Activated CD8-positive, alpha-beta memory T cell treated with anti-CD3 and anti-CD28 coated beads for 36 hours (primary cell): ENCODE data around the gene ADD1. TPM values are rescaled to one million over a fixed set of nuclear protein-coding genes. Genes with fewer than 3 reads are reported as not detected.

Experiments used
- CTCF ChIA-PET: fragments of 350-600 bp; sonication (Branson Sonifier 250); formaldehyde crosslinking; loops from one replicate; lab custom pipeline; 2021; ENCODE audit warnings: antibody characterized with exemption; lab: Charles Lee
- POLR2A ChIA-PET: fragments of 350-600 bp; sonication (Branson Sonifier 250); formaldehyde crosslinking; loops from one replicate; lab custom pipeline; 2021; ENCODE audit warnings: antibody characterized with exemption; lab: Charles Lee
- total RNA-seq, 2 experiments: library from RNA; stranded (reverse); gene quantifications; one replicate each; pipeline ENCODE4 v1.2.3, GENCODE V29; 2021

ADD1 gene, protein sequence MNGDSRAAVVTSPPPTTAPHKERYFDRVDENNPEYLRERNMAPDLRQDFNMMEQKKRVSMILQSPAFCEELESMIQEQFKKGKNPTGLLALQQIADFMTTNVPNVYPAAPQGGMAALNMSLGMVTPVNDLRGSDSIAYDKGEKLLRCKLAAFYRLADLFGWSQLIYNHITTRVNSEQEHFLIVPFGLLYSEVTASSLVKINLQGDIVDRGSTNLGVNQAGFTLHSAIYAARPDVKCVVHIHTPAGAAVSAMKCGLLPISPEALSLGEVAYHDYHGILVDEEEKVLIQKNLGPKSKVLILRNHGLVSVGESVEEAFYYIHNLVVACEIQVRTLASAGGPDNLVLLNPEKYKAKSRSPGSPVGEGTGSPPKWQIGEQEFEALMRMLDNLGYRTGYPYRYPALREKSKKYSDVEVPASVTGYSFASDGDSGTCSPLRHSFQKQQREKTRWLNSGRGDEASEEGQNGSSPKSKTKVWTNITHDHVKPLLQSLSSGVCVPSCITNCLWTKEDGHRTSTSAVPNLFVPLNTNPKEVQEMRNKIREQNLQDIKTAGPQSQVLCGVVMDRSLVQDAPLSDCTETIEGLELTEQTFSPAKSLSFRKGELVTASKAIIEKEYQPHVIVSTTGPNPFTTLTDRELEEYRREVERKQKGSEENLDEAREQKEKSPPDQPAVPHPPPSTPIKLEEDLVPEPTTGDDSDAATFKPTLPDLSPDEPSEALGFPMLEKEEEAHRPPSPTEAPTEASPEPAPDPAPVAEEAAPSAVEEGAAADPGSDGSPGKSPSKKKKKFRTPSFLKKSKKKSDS
- total RNA-seq, result 100 to 1,000 TPM; 151 to 154 TPM

DNA sequence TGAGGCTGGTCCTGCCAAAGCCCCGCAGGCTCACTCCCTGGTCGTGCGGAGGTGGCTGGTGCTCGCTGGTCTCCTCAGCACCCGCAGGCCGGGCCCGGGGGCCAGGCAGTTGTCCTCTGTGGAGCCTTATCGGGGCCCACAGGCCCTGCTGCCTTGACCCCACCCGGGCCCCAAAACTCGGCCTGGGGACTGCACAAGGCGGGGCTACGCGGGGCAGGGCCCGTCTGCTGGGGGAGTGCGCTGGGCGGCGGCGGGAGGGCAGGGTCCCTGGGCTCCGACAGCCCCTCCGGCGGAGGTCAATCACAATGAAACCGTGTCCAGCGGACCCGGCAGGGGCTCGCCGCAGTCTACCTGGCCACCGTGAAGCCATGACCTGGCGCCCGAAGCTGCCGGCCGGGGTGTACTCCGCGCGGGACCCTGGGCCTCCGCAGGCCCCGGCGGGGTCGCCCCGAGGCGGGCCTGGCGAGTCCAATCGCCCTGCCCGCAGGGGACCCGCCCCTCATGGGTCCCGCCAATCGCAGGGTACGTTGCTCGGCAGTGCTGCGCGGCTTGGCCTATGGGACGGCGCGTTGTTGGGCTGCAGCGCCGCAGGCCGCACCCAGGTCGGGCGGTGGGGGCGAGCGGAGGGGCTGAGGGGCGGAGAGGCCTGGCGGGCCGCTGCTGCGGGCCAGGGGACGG lies at the start of gene ADD1:
ADD1 (plus strand) TSS at position 582 of the 678 bp plus-strand sequence. CDS start 32,072 bp downstream, outside the sequence.
- ChIA-PET POLR2A (interaction anchor here (0.6 kb wide), 1 partner anchor 9 kb away, joined by 4 read pairs; no protein-coding TSS in a partner anchor), CTCF (no interaction called here)

DNA sequence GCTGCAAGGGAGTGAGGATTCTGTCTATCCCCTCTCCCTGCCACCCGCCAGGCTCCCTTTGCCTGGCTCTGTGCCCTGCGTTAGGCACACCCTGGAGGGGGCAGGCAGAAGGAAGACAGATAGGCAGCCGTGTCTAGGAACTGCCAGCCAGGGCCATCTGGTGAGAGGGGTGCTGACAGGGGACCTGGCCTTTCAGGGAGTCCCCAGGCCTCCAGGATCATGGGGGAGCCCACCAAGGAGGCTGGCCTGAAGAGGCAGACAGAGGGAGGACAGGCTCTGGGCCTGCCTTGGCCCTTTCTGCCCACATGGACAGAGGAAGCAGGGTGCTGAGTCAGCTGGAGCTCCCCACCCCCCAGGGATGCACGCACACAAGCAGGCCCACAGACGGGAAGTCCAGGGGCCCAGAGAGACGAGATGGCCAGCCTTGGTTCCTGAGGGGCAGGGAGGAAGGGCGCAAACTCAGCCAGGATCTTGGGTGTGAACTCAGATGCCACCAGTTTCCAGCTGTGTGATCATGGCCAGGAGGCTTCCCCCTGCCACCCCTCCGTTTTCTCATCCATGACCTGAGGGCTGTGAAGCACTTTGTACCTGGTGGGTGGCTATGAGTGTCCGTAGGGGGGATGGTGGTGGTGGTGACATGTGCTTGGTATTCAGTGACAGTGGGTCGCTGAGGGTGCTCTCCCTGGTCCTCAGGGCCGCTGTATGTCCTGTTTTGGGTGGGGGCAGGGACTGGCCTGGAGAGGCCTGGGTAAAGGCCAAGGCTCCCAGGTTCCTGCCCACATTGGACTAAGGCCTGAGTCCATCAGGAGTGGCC lies 49.0 kb upstream of the ADD1 start:
- POLR2A ChIA-PET, result no interaction called here
- CTCF ChIA-PET, result no interaction called here

DNA sequence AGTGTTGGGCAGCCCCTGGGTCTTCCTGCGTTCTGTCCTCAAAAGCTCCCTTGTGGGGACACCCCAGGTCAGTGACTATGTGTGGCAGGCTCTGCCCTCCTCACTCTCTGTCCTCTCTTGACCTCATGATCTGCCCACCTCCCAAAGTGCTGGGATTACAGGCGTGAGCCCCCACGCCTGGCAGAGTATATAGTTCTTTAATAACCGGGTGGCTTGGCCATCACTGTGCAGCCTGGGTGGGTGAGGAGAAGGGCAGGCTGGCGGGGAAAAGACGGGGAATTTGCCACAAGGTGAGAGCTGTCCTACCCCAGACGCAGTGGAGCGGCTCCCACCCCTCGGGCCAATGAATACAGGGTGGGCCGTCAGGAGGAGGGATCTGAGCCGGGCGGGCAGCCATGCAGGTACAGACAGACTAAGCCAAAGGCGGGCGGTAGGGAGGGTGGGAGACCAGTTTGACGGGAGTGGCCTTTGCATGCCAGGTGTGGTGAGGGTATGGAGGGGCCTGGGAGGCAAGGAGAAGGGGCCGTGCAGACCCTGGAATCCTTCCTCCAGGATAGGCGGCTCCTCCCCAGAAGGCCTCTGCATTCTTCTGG lies 48.2 kb upstream of the ADD1 start:
- ChIA-PET CTCF (no interaction called here), POLR2A (no interaction called here)

DNA sequence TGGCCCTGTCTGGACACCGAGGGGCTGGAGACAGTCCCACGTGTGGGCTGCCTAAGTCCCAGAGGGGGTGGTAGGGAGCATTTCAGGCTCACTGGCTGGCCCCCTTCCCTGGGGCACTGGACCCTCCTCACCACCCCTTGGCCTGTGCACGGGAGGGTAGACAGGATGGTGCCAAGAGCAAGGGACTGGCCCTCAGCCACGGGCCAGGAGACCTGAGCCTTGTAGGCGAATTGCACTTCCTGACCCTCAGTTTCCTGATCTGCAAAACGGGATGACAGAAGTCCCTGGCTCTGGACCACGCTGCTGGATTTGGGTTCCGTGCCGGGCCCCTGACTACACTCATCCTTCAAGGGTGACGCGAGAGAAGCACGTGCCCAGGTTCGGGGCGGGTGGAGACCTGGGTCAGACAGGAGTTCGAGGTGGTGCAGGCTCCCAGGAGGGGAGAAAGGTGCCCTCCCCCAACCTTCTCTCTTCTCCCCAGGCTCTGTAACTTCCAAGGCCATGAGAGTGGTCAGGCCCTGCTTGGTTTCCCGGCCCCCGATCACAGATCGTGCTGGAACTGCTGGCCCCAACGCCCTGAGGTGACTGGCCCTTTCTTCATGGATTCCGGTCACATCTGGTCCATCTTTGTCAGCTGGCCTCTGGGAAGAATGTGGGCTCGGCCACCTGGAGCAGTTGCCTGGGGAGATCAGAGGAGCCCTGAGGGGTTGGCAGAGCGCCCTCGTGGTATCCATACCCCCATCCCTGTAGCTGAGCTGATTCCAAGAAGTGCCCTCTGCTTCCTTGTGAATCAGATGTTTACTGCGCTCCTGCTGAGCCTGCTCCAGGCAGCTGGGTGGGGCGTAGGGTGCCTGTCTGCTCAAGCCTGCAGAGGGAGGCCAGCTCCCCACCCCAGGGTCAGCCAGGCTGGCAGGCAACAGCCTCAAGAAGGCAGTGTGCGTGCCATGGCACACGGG lies 47.5 kb upstream of the ADD1 start:
- POLR2A ChIA-PET, result interaction anchor here (0.6 kb wide), 1 partner anchor 17 kb away, joined by 3 read pairs; no protein-coding TSS in a partner anchor
- CTCF ChIA-PET, result interaction anchor here (0.9 kb wide), 1 partner anchor 9 kb away, joined by 3 read pairs; no protein-coding TSS in a partner anchor

DNA sequence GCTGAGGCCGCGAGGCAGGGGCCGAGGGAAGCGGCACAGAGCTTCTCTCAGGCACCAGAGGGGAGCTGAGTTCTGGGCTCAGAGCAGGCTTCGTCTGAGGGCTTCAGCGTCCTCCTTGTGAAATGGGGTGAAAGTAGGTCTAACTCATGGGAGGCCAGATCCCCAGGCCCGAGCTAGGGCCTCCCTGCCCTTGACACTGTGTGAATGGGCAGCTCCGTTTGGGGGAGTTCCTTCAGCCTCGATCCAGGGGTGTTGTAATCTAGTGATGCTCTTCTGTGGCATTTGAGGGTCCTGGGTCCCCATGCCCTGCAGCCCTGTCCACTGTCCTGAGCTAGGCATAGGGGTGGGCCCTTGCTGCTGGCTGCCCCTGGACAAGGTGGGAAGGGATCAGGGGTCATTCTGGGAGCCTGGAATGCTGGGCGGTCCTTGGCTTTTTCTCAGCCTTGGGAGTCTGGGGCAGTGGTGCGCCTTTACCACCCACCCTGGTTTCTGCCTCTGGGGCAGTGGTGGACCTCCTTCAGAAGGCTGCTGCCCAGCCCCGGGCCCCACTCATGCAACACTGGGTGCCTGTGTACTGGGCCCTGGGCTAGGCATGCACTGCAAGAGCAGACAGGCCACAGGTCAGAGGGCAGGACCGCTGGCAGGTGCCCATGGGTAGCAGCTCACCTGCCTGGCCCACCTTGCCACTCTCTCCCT lies 46.6 kb upstream of the ADD1 start:
- POLR2A ChIA-PET, result interaction anchor here (0.5 to 1.3 kb wide), 3 partner anchors 11 to 277 kb away, joined by 3 read pairs; partner anchors contain the start of genes HTT and HTT-AS
- CTCF ChIA-PET, result interaction anchor here (0.5 to 0.9 kb wide), 4 partner anchors 9 to 217 kb away, joined by 3 to 7 read pairs (median 3); no protein-coding TSS in a partner anchor

DNA sequence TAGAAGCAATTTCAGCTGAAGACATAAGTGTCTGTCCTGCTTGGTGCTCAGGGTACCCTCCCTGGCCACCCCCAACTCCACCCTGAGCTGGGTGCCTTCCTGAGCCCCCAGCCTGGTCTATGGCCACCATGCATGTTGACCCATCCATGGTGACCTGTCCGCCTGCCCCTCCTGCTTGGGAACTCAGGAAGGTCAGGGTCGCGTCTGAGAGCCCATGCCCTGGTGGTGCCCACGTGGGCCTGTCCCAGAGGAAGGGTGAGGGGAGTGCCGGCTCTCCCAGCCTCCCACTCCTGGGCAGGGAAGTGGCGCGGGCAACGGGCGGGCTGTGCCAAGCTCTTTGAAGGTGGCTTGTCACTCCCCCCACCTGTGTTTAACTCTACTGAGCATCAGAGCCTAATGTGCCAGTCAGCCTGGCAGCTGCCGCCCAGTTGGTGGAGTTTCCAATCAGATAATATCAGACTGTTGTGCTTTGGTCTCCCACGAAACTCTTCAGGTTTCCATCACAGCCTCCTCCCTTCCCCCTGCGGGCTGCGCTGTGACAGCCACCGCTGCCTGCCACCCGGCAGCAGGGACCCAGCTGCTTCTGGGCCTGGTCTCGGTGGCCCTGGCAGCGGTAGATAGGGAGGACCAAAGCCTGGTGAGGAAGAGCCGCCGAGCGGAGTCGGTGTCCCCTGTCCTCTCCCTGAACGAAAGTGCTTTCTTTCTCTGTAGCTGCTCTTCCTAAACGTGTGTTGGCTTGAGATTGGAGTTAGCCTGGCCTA lies 45.9 kb upstream of the ADD1 start:
- CTCF ChIA-PET, result interaction anchor here (0.5 to 2.1 kb wide), 7 partner anchors 12 to 216 kb away, joined by 3 to 9 read pairs (median 4); no protein-coding TSS in a partner anchor
- POLR2A ChIA-PET, result interaction anchor here (0.5 to 1.4 kb wide), 5 partner anchors 12 to 277 kb away, joined by 3 to 4 read pairs (median 4); partner anchors contain the start of genes HTT and HTT-AS

DNA sequence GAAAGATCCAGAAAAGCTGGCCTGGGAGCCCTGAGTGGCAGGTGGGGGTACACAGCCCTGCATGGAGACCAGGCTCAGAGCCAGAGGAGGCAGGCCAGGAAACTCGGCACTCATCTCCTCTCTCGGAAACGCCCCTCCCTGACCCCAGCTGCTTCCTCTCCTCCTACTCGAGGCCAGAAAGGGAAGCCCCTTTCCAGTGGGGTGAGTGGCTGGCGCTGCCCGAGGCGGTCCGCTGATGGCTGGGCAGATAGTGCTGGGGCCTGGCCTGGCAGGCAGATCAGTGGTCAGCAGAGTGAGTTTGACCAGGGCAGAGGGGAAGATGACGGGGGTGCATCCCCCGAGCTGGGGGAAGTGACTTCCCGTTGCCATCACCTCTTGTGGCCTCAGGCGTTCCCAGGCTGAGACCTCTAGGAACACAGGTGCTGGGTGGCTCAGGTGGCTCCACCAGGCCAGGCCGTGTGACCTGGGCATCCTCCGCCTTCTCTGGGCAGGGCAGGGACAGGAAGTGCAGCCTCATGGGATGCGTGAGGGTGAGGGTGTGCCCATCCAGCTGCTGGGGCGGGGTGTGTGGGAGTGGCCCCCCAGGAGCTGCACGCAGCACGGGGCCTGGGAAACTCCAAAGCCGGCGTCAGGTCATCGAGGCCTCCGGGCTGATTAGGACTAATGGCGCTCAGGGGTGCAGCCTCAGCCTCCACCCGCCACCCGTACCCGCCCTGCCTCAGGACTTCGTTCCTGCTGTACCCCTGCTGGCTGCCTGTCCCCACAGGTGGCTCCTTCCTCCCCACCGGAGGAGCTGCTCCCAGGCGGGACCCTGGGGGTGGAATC lies 45.0 kb upstream of the ADD1 start:
- CTCF ChIA-PET, result interaction anchor here (1.1 to 2.1 kb wide), 4 partner anchors 11 to 156 kb away, joined by 4 to 9 read pairs (median 4); no protein-coding TSS in a partner anchor
- POLR2A ChIA-PET, result interaction anchor here (0.8 to 1.4 kb wide), 6 partner anchors 13 to 137 kb away, joined by 3 to 4 read pairs (median 4); no protein-coding TSS in a partner anchor

DNA sequence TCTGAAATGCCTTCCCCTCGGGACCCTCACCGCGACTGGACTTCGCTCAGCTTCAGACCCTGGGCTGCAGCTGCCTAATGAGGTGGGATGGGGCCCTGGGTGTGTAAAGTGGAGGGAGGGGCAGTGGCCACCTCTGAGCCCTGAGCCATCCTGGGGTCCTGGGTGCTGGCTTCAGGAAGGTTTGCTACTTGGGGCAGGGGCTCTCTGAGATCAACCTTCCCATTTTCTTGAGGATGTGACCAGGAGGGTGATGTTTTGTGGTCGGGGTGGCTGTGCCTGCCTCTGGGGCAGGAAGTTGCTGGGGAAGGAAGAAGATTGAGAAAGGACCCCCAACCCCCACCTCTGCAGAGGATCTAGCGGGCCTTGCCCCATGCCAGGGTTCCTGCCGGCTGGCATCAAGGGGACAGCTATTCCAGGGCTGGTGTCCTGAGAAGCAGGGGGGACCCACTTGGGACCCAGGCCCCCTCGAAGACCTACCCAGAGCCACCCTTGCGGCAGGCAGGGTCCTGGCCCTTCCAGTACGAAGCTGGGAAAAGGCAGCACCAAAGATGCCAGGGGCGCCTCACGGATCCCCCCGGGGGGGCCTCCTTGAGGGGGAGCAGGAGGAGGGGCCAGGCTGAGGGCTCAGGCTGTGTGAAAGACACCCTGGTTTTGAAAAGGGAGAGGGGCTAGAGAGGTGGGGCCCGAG lies 44.3 kb upstream of the ADD1 start:
- ChIA-PET CTCF (interaction anchor here (0.5 to 2.1 kb wide), 4 partner anchors 10 to 214 kb away, joined by 4 to 9 read pairs (median 4); no protein-coding TSS in a partner anchor), POLR2A (interaction anchor here (0.9 to 1.4 kb wide), 3 partner anchors 18 to 136 kb away, joined by 3 to 4 read pairs (median 3); no protein-coding TSS in a partner anchor)

DNA sequence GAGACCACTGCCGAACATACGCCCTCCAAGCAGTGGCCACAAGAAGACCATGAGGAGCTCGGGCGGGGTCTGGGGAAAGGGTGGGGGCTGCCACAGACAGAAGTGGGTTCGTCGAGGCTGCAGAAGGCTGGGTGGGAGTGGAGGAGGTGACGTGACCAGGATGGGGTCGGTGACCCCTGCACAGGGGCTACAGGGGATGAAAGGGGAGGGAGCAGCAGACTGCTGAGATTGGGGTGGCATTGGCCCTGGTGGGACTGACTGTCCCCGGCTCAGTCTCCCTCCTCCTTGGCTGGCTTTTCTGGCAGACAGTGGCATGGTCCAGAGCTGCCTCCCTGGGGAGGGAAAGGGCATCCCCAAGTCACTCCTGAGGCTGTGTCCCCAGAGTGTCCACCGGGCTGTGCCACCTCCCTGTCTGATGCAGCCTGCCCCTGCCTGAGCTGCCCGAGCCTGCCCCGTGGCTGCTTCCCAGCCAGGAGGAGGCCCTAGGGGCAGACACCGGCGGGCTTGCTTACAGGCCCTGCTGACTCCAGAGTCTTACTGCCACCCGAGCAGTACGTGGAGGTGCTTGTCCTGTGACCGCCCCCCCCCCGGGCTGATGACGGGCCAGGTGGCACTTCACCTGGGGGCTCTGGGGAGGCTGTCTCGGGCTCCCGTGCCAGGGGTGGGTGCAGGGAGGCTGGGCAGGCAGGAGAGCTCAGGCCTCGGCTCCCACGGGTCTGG lies 43.5 kb upstream of the ADD1 start:
- ChIA-PET POLR2A (no interaction called here), CTCF (interaction anchor here (0.5 to 0.7 kb wide), 2 partner anchors 13 to 214 kb away, joined by 3 to 4 read pairs; no protein-coding TSS in a partner anchor)

DNA sequence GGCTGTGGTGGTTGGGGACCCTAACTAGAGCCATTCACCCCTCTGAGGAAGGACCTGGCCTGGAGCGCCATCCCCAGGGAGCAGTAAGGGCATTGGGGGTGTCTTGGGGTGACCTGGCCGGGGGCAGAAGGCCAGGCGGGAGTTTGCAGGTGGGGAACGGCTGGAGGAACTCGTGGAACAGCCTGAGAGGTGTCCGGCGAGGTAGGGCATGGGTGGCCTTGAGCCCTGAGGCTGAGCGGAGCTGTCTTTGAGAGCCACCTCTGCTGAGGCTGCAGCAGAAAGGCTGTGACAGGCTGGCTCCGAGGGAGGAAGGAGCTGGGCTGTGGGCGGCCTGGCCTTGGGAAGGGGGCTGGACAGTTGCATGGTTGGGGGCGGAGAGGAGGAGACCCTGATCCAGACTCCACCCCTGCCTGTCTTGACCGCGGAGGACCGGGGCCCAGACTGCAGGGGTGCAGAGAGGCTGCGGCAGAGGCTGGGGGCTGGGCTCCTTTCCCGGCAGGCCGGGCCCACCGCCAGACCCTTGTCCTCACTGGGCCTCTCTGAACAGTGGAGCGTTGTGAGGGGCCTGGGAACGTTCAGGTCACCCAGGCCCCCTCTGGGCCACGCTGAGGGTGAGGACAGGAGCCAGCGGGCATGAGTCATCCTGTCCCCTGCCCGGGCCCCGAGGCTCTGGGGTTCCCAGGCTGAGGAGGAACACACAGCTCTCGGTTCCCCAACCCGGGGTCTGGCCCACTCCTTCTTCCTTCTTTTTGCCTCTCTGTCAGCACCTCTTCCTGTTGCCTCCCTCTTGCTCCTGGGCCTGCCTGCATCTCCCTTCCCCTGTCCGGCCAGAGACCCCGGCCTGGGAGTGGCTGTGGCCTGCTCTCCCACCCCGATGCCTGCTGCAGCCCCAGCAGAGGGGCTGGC lies 42.7 kb upstream of the ADD1 start:
- CTCF ChIA-PET, result interaction anchor here (0.7 kb wide), 1 partner anchor 12 kb away, joined by 3 read pairs; no protein-coding TSS in a partner anchor
- POLR2A ChIA-PET, result no interaction called here

DNA sequence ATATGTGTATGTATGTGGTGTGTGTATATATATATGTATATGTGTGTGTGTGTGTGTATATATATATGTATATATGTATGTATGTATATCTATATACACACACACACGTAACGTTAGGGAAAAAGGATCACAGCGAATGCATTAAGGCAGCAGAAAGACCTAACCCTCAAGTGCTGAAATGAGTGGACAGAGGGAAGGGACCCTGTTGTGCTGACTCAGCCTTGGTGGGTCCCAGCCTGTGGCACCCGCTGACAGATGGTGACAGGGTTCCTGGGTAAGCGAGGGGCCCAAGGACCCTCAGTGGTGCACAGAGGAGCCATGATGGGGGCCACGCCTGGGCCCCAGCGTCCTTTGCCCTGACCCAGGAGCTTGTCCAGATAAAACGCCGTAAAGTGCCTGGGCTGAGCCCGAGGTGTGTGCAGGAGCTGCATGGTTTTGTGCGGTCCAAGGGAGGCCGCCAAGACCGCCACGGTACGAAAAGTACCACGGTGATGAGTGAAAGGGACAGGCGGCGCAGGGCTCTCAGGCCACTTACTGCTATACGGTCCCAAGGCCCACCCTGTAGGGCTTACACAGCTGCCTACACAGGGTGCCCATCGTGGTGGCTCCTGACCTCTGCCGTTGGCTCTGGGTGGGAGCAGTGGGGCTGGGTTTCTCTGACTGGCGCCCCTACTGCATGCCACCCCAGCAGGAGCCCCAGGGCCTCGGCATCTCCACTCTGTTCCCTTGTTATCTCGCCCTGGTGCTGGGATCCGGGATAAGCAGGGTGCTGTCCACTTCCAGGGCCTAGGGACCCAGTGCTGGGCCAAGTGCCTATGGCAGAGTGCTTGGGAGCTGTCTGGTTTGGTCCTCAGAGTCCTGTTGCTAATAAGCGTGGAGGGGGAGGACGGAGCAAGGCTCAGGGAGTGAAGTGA lies 40.8 kb upstream of the ADD1 start:
- CTCF ChIA-PET, result interaction anchor here (0.7 kb wide), 1 partner anchor 47 kb away, joined by 3 read pairs; no protein-coding TSS in a partner anchor
- POLR2A ChIA-PET, result no interaction called here
